Large intestine (tissue), 3 donors: ENCODE results near the gene DUS2. TPM values are rescaled to one million over a fixed set of nuclear protein-coding genes. Genes with fewer than 3 reads are reported as not detected.
"Not testable (repeated sequence)": the region's sequence is repeated elsewhere in the genome, so short reads cannot be mapped to it uniquely, and the experiment has no call there.

ENCODE experiments used
- DNase-seq, 2 donors: peaks; one replicate each; pipeline versions ENCODE4 v3.0.0 to v3.0.0-alpha.2; 2013
- H3K27ac ChIP-seq: one replicate; pipeline ENCODE4 v1.5.1; 2013; ENCODE audit warnings: low read length
- H3K27me3 ChIP-seq: 2 replicates; pipeline ENCODE4 v1.6.1; 2013; ENCODE audit warnings: low read length; ENCODE audit not compliant: control insufficient read depth, insufficient read depth
- H3K36me3 ChIP-seq: 2 replicates; pipeline ENCODE4 v1.6.1; 2013; ENCODE audit warnings: low read length; ENCODE audit not compliant: control insufficient read depth, insufficient read depth
- H3K4me1 ChIP-seq: one replicate; pipeline ENCODE4 v1.6.1; 2013; ENCODE audit warnings: low read length; ENCODE audit not compliant: control insufficient read depth, insufficient read depth
- H3K4me3 ChIP-seq: one replicate; pipeline ENCODE4 v1.5.1; 2013; ENCODE audit warnings: low read length
- H3K9me3 ChIP-seq: one replicate; pipeline ENCODE4 v1.6.1; 2013; ENCODE audit warnings: mild to moderate bottlenecking, low read depth, low read length, moderate library complexity; ENCODE audit not compliant: control insufficient read depth
- WGBS: methylation state at CpG from one replicate; pipeline ENCODE4 v1.1.5; 2013; ENCODE audit warnings: low lambda C conversion rate; ENCODE audit not compliant: insufficient coverage; 5-methylcytosine and 5-hydroxymethylcytosine counted together
- polyA plus RNA-seq: library from polyadenylated mRNA; unstranded; fragments of 120-200 nt; gene quantifications from one replicate; pipeline ENCODE4 v1.2.1, GENCODE V29; 2013

DUS2 gene
- polyA plus RNA-seq, 1 donor: 12.2 TPM

DNA sequence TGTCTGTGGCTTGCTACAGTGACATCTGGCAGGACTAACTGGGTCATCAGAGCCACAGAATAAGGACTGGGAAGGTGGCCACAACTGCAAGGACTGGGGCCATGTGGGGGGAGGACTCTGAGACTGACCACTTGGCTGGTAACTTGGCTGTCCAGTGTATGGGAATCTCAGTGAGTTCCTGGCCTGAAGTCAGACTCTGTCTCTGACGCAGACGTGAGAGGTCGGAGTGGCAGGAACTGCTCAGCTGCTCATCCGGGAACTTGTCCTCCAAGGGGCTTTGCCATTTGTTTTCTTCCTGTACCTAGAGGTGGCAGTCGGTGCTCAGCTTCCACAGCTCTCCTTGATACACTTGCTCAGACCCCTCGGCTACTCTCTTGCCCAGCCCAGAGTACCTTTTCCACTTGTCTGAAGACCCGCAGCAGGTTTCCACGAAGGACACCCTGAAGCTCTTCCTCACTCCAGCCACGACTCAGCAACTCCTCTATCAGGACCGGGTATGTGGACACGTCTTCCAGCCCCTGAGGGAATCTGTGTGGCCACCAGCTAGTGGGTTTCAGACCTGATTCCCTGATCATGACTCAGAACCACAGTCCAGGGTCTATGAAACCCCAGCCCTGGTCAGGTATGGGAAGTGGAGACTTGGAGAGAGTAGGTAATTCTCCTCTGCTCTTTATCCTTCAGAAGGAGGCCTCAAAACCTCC, 35.5 kb upstream of the DUS2 start:
- Histone ChIP-seq H3K4me1 (no peaks in the 10 kb centered on the region), H3K36me3 (no peaks in the 10 kb centered on the region), H3K9me3 (no peaks in the 10 kb centered on the region), H3K27me3 (no peaks in the 10 kb centered on the region), H3K27ac (no peak overlapping the region), H3K4me3 (no peak overlapping the region)
- no CpG with 5 or more reads among the region's 11 CpGs for WGBS
- peak in 1 of 2 donors; percentile 9 for DNase-seq

DNA sequence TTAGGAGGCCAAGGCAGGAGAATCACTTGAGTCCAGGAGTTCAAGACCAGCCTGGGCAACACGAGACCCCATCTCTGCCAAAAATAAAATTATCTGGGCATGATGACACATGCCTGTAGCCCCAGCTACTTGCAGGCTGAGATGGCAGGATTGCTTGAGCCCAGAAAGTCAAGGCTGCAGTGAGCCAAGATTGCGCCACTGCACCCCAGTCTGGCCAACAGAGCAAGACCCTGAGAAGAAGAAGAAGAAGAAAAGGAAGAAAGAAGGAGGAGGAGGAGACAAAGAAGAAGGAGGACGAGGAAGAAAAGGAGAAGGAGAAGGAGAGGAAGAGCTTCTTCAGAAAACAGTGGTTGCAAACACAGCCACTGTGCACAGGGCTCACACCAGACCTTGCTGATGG, 34.4 kb upstream of the DUS2 start:
- no peaks in the 10 kb centered on the region for H3K9me3 ChIP-seq
- no peak overlapping the region for H3K27ac ChIP-seq
- H3K4me1 ChIP-seq: peaks cover 6% of the 10 kb centered on the region
- H3K36me3 ChIP-seq: no peaks in the 10 kb centered on the region
- 96% methylated on average over 2 of the region's 3 CpGs for WGBS
- no peak overlapping the region for H3K4me3 ChIP-seq
- no peaks in the 10 kb centered on the region for H3K27me3 ChIP-seq
- DNase-seq: no peak

DNA sequence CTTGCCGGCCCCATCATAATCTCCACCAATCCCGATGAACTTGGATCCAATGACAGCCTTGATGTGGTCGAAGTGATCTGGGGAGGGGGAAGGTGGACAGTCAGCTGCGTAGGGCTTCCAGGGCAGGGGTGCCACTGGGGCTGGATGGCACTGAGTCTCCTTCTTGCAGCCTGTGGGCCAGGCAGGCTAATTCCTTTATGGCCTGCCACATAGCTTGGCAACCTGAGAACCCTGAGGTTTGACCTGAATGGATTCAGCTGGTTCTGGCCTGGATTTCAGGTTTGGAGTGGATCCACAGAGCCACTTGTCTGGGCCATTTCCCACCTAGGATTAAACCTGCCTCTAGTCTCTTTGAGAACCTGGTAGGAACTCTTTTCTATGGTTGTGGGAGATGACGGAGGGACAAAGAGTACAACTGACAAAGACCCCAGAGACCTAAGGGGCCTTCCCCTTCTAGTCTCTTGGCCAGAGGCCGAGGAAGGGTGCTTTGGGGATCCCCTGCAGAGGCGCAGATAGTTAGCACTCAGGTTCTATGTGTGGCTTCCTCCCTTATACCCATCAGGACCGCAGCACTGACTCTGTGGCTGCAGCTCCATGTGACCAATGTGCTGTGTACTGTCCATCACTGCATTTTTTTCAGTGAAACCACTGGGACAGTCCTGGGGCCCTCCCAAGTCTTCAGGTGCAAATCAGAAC, 33.6 kb upstream of the DUS2 start:
- Histone ChIP-seq H3K9me3 (no peaks in the 10 kb centered on the region), H3K36me3 (no peaks in the 10 kb centered on the region), H3K27me3 (no peaks in the 10 kb centered on the region), H3K4me1 (peaks cover 7% of the 10 kb centered on the region), H3K4me3 (no peak overlapping the region), H3K27ac (no peak overlapping the region)
- WGBS: no CpG with 5 or more reads among the region's 8 CpGs
- DNase-seq: no peak

DNA sequence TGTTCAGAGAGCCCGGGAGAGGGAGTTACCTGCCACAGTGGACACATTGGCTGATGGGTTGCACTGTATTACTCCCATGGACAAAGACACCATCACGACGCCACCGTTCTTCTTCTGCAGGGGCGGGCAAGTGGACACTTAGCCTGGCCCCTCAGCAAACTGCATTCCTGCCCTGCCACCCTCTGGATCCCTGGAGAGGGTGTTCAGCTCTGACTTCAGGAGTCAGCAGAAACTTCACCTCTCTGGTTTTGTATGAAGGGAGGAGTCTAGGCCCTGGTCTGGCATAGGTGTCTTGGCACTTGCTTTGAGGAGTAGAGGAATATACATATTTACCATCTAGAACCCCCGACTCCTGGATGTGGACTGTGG, 33.1 kb upstream of the DUS2 start:
- Histone ChIP-seq H3K27ac (no peak overlapping the region), H3K27me3 (no peaks in the 10 kb centered on the region), H3K36me3 (no peaks in the 10 kb centered on the region), H3K4me1 (peaks cover 7% of the 10 kb centered on the region), H3K4me3 (no peak overlapping the region), H3K9me3 (no peaks in the 10 kb centered on the region)
- DNase-seq: no peak
- no CpG with 5 or more reads among the region's 6 CpGs for WGBS

DNA sequence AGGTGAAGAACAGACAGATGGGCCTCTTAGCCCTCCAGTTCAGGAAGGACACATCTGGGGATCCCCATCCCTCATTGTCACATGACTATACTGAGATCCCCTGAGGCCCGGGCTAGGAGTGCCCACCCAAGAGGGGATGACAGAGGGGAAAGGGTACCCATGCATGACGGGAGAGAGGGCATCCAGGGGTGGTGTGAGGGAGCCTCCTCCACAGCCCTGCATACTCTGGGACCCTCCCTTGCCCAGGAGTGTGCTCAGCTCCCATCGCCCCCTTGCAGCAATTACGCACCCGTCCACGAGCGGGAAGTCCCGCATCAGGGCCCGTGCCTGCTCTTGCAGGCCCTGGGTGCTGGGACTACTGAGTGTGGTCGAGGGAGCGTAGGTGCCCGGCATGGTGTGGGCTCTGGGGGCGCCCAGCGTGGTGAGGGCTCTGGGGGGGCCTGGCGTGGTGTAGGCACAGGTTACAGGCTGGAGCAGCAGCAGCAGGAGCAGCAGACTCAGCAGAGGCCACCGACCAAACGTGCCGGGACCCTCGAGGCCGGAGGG, 30.4 kb upstream of the DUS2 start:
- DNase-seq: no peak
- no peaks in the 10 kb centered on the region for H3K9me3 ChIP-seq
- no peaks in the 10 kb centered on the region for H3K27me3 ChIP-seq
- H3K36me3 ChIP-seq: no peaks in the 10 kb centered on the region
- H3K4me1 ChIP-seq: peaks cover 7% of the 10 kb centered on the region
- H3K4me3 ChIP-seq: no peak overlapping the region
- no CpG with 5 or more reads among the region's 20 CpGs for WGBS
- H3K27ac ChIP-seq: no peak overlapping the region

DNA sequence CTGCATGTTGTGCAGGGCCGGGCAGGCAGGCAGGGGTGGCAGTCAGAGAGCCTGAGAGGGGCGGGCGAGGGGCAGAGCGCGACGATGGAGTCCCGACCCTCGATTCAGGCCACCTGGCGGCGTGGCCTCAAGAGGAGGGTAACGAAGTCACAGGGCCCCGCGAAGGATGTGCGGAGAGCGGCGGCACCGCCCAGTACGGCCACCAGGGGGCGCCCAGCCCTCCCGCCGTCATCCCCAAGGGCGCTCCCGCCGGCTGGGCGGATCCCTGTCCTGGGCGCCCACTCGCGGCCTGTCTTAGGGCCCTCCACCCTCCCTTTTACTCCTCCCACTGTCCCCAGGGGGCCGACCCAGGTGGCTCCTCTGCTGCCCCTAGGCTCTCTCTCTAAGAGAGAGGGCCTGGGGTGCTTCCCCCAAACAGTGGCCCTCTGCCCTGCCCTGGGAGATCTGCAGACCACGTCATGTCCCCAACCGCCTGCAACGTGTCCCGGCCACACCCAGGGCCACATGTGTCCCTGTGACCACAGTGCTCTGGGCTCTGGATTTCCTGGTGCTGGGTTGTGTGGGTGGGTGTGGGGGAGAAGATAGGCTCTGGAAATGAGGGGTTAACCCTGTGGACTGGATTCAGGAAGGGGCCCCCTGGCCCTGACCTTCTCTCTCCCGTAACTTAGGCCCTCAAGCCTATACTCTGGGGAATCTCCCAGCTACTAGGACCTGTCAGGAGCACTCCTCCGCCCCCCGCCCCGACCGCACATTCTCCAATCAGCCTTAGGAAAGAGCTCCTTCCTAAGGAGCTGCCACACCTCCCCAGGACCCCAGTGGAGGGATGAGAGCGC, 29.7 kb upstream of the DUS2 start:
- Histone ChIP-seq H3K4me1 (peaks cover 7% of the 10 kb centered on the region), H3K36me3 (no peaks in the 10 kb centered on the region), H3K27ac (no peak overlapping the region), H3K9me3 (no peaks in the 10 kb centered on the region), H3K27me3 (no peaks in the 10 kb centered on the region), H3K4me3 (peak overlapping the region; percentile 23)
- WGBS: no CpG with 5 or more reads among the region's 39 CpGs
- DNase-seq: peak; percentile 55 to 74

DNA sequence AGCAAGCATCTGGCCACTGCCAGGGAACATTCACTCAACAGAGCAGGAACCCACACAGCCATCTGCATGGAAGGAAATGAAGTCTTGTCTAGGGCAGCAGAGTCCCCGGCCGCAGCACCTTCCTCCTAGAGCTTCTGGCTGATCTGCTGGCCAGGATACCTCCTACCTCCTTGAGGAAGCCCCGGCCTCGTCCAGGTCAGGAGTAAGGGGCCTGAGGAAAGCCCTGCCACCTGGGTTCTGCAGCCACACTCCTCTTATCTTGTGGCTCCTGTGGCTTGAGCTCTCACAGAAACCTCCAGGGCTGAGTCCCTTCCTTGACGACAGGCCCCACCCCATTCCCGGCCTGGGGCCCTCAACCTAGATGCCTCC, 29.1 kb upstream of the DUS2 start:
- DNase-seq, H3K36me3 ChIP-seq, H3K9me3 ChIP-seq, H3K27me3 ChIP-seq, H3K4me3 ChIP-seq, H3K27ac ChIP-seq, H3K4me1 ChIP-seq: not testable (repeated sequence)
- WGBS: no CpG with 5 or more reads among the region's 6 CpGs

DNA sequence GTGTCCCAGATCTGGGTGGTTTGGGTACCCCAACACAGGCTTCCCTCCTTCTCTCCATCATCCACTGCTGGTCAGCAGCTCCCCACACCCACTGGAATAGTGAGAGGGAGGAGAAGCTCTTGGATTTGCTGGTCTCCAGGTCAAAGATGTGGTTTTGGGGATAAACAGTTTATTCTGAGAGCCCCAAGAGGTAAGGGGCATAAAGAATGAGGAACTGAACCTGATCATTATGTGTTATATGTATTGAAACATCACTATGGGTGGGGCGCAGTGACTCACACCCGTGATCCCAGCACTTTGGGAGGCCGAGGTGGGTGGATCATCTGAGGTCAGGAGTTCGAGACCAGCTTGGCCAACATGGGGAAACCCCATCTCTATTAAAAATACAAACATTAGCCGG, 27.7 kb upstream of the DUS2 start:
- no peaks in the 10 kb centered on the region for H3K9me3 ChIP-seq
- no peaks in the 10 kb centered on the region for H3K27me3 ChIP-seq
- H3K27ac ChIP-seq: no peak overlapping the region
- WGBS: no CpG with 5 or more reads among the region's 5 CpGs
- H3K36me3 ChIP-seq: no peaks in the 10 kb centered on the region
- H3K4me1 ChIP-seq: peaks cover 7% of the 10 kb centered on the region
- no peak overlapping the region for H3K4me3 ChIP-seq
- no peak for DNase-seq

DNA sequence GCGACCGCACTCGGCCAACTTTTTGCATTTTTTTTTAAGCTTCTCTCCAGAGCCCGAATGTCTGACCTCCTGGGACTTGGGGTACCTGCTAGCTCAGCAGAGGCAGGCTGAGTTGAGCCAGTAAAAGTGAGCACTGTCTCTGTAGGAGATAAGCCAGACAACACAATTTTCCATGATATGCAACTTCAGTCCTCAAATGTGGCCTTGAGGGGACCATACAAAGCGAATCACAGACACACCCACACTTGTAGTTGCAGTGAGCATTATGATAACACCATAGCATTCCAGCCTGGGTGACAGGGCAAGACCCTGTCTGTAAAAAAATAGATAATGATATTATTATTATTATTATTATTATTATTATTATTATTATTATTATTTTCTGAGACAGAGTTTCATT, 26.4 kb upstream of the DUS2 start:
- no peak overlapping the region for H3K27ac ChIP-seq
- H3K4me1 ChIP-seq: peaks cover 7% of the 10 kb centered on the region
- no peaks in the 10 kb centered on the region for H3K9me3 ChIP-seq

DNA sequence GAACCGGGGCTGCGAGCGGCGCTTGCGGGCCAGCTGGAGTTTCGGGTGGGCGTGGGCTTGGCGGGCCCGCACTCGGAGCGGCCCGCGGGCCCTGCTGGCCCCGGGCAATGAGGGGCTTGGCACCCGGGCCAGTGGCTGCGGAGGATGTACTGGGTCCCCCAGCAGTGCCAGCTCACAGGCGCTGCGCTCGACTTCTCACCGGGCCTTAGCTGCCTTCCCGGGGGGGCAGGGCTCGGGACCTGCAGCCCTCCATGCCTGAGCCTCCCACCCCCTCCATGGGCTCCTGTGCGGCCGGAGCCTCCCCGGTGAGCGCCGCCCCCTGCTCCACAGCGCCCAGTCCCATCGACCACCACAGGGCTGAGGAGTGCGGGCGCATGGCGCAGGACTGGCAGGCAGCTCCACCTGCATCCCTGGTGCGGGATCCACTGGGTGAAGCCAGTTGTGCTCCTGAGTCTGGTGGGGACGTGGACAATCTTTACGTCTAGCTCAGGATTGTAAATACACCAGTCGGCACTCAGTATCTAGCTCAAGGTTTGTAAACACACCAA, 24.8 kb upstream of the DUS2 start:
- not testable (repeated sequence) for DNase-seq, H3K36me3 ChIP-seq, H3K4me1 ChIP-seq, H3K27me3 ChIP-seq, H3K27ac ChIP-seq, H3K9me3 ChIP-seq, H3K4me3 ChIP-seq
- WGBS: no CpG with 5 or more reads among the region's 36 CpGs

More for the DNA sequence above, 26.4 kb upstream of the DUS2 start:
- DNase-seq: no peak
- 80% methylated on average over 1 of the region's 5 CpGs for WGBS
- Histone ChIP-seq H3K27me3 (no peaks in the 10 kb centered on the region), H3K36me3 (no peaks in the 10 kb centered on the region), H3K4me3 (no peak overlapping the region)
